ENCODE results near the gene SLC51B. TPM values are rescaled to one million over a fixed set of nuclear protein-coding genes. Genes with fewer than 3 reads are reported as not detected.
"Not testable (repeated sequence)": the region's sequence is repeated elsewhere in the genome, so short reads cannot be mapped to it uniquely, and the experiment has no call there.

The SLC51B gene
- total RNA-seq, 1 donor from 2014 or later, result 3.2 TPM

DNA sequence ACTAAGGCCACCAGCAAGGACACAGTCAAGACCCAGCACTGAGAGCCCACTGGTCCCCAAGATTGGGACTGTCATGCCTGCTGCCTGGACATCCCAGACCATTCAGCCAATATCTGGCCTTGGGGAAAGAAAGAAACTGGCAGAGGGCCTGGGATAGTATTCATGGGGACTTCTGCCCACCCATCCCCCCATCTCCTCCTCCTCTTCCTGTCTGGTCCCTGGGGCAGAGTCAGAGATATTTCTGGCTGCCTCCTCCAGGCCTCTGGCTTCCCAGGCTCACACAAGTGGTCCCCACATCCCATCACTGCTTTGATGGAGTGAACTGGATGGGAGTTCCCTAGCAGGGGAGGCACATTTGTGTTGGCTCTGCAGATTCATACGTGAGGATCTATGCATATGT lies 26.8 kb downstream of the SLC51B start:
- DNase-seq, result peak; percentile 13
- H3K36me3 ChIP-seq, result no peaks in the 10 kb centered on the region
- no peaks in the 10 kb centered on the region for H3K9me3 ChIP-seq
- no peak overlapping the region for H3K27ac ChIP-seq
- H3K4me1 ChIP-seq, result peaks cover 20% of the 10 kb centered on the region
- no peak for ATAC-seq
- TF ChIP-seq CTCF (IDR thresholded peaks at IDR 0.05), result no peak
- H3K27me3 ChIP-seq (ENCODE audit: low read depth), result peaks cover 19% of the 10 kb centered on the region
- intact Hi-C loops (cut with DNase I), result no loop called here
- H3K4me3 ChIP-seq, result no peak overlapping the region

DNA sequence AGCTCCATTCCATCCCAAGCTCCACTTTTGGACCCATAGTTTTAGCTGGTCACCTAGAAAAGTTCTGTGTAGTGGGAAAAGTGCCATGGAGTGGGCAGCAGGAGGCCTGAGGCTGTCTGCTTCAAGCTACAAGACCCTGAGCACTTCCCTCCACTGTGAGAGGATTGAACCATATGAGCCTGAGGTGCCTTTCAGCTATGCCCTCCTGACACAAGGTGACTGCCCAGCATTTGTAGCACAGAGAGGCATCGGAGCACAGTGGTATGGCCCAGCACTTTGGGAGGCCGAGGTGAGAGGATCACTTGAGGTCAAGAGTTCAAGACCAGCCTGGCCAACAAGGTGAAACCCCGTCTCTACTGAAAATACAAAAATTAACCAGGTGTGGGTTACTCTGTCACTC lies 27.4 kb downstream of the SLC51B start:
- ATAC-seq (no peak), DNase-seq (peak; percentile 3)
- H3K36me3 ChIP-seq, result no peaks in the 10 kb centered on the region
- peaks cover 21% of the 10 kb centered on the region for H3K4me1 ChIP-seq
- no peak for TF ChIP-seq CTCF (IDR thresholded peaks at IDR 0.05)
- H3K27ac ChIP-seq, result no peak overlapping the region
- no peak overlapping the region for H3K4me3 ChIP-seq
- H3K27me3 ChIP-seq (ENCODE audit: low read depth), result peaks cover 18% of the 10 kb centered on the region
- H3K9me3 ChIP-seq, result no peaks in the 10 kb centered on the region
- intact Hi-C loops (cut with DNase I), result no loop called here

- ATAC-seq; H3K36me3 ChIP-seq; H3K4me3 ChIP-seq; intact Hi-C loops (cut with DNase I); H3K9me3 ChIP-seq; H3K27ac ChIP-seq: not testable (repeated sequence)
- peaks cover 18% of the 10 kb centered on the region for H3K27me3 ChIP-seq (ENCODE audit: low read depth)
- DNase-seq, result peak; percentile 18
- H3K4me1 ChIP-seq, result peaks cover 26% of the 10 kb centered on the region
Observed at GRCh38 chr15:65074946-65075345, 29.8 kb downstream of the SLC51B start.

GRCh38 chr15:65075607-65076395 lies 30.6 kb downstream of the SLC51B start:
- H3K9me3 ChIP-seq; ATAC-seq; H3K36me3 ChIP-seq; H3K27ac ChIP-seq; intact Hi-C loops (cut with DNase I); DNase-seq; H3K4me3 ChIP-seq: not testable (repeated sequence)
- H3K27me3 ChIP-seq (ENCODE audit: low read depth), result peaks cover 18% of the 10 kb centered on the region
- H3K4me1 ChIP-seq, result peaks cover 18% of the 10 kb centered on the region

GRCh38 chr15:65076486-65077290 lies 31.5 kb downstream of the SLC51B start, which contains the start of gene KBTBD13:
KBTBD13 (plus strand) TSS chr15:65076746; CDS start chr15:65076816, 70 bp downstream.
- DNase-seq (peak; percentile 30), ATAC-seq (no peak)
- Histone ChIP-seq H3K4me3 (no peak within 1 kb of the TSS), H3K27ac (no peak within 1 kb of the TSS), H3K9me3 (no peaks in the 10 kb centered on the region), H3K4me1 (peaks cover 18% of the 10 kb centered on the region), H3K36me3 (no peaks in the 10 kb centered on the region), H3K27me3 (ENCODE audit: low read depth) (peaks cover 18% of the 10 kb centered on the region)
- TF ChIP-seq CTCF (IDR thresholded peaks at IDR 0.05), result no peak
- intact Hi-C loops (cut with DNase I), result no loop called here

GRCh38 chr15:65077291-65077980 lies 32.2 kb downstream of the SLC51B start:
- peaks cover 18% of the 10 kb centered on the region for H3K27me3 ChIP-seq (ENCODE audit: low read depth)
- H3K4me1 ChIP-seq, result peaks cover 25% of the 10 kb centered on the region
- no peaks in the 10 kb centered on the region for H3K9me3 ChIP-seq
- no peak overlapping the region for H3K4me3 ChIP-seq
- DNase-seq (no peak), ATAC-seq (no peak)
- no peak for TF ChIP-seq CTCF (IDR thresholded peaks at IDR 0.05)
- H3K27ac ChIP-seq, result no peak overlapping the region
- intact Hi-C loops (cut with DNase I), result no loop called here
- H3K36me3 ChIP-seq, result no peaks in the 10 kb centered on the region
